ENCODE data around the gene IGFL3. TPM values are rescaled to one million over a fixed set of nuclear protein-coding genes. Genes with fewer than 3 reads are reported as not detected.

Gene IGFL3
- total and polyA plus RNA-seq, 9 of the 15 experiments (the other 6 are each of a cell fraction or from before 2014, with no cell fraction given), result not detected

GRCh38 chr19:46085888-46086287 is 38.6 kb downstream of the IGFL3 start:
- WGBS (ENCODE audit: insufficient coverage, low coverage, missing lambda C conversion rate), result 0% methylated on average over 1 of the region's 1 CpG
- H3K9me1 ChIP-seq (ENCODE audit: control insufficient read depth, insufficient read depth, low read length), result no peaks in the 10 kb centered on the region
- H3K9me3 ChIP-seq (replicated peaks; ENCODE audit: control insufficient read depth, insufficient read depth, low read depth, low read length), result no peaks in the 10 kb centered on the region; the same call in 1 of the 2 replicates
- no peaks in the 10 kb centered on the region for H3K36me3 ChIP-seq (ENCODE audit: control insufficient read depth, insufficient read depth, low read length)
- DNase-seq (ENCODE audit: extremely low read depth in 1 of 4, low spot score in 3 of 4) (no peak), ATAC-seq (no peak), FAIRE-seq (no peak)
- no peak overlapping the region for H3K4me3 ChIP-seq
- H2AFZ ChIP-seq (ENCODE audit: low read depth, low read length), result no peak overlapping the region
- no peaks in the 10 kb centered on the region for H3K79me2 ChIP-seq (ENCODE audit: control insufficient read depth, insufficient read depth, low read length)
- no peak overlapping the region for H3K9ac ChIP-seq (ENCODE audit: insufficient read depth in 1 of 2, low read depth in 2 of 2, low read length in 2 of 2)
- intact Hi-C loops (cut with micrococcal nuclease) (no loop called here), in situ Hi-C loops (cut with MboI) (no loop called here)
- no TSS peak for BruUV-seq (replicated peaks)
- H3K27ac ChIP-seq (ENCODE audit: extremely low read depth, low read depth, low read length), result no peak overlapping the region
- H3K4me2 ChIP-seq (ENCODE audit: insufficient read depth, low read length), result no peak overlapping the region
- ChIA-PET POLR2A (no interaction called here), CTCF (ENCODE audit: low intra/inter-chr PET ratio) (interaction anchor here (0.6 kb wide), 1 partner anchor 430 kb away, joined by 4 read pairs; no protein-coding TSS in a partner anchor)
- no peaks in the 10 kb centered on the region for H4K20me1 ChIP-seq (replicated peaks; ENCODE audit: control insufficient read depth, insufficient read depth, low read length)
- H3K4me1 ChIP-seq (replicated peaks in 1 of 2; ENCODE audit: control insufficient read depth in 2 of 2, insufficient read depth in 2 of 2, low read length in 2 of 2), result no peaks in the 10 kb centered on the region
- TF ChIP-seq RERE (CRISPR knock-in tag; IDR thresholded peaks at IDR 0.05; ENCODE audit: borderline replicate concordance), result no peak
- no peak for TF ChIP-seq CEBPG (CRISPR knock-in tag; IDR thresholded peaks at IDR 0.05)
- no peak for TF ChIP-seq CEBPG (tag; conservative IDR thresholded peaks at IDR 0.05 in 1 of 2, IDR thresholded peaks at IDR 0.05 in 1 of 2)
- TF ChIP-seq HSF4 (CRISPR knock-in tag; IDR thresholded peaks at IDR 0.05; ENCODE audit: borderline replicate concordance), result no peak
- peak; percentile 63; the same call in 1 of the 2 replicates for TF ChIP-seq ZNF280B (CRISPR knock-in tag; IDR thresholded peaks at IDR 0.05)
- no peak for TF ChIP-seq SMARCA5 (IDR thresholded peaks at IDR 0.05)
- TF ChIP-seq TRIM28 (IDR thresholded peaks at IDR 0.05), result peak; percentile 82
- peak; percentile 82 for TF ChIP-seq ZNF280A (IDR thresholded peaks at IDR 0.05; ENCODE audit: low read depth, partially characterized antibody)
- 0 out of 5 replicates have a peak, but pooled peaks cover 0 to 3% of the 10 kb centered on the region in 2 experiments for H3K27me3 ChIP-seq (ENCODE audit: control insufficient read depth in 2 of 2, insufficient read depth in 2 of 2, low read length in 2 of 2)

Measured in K562 (cell line).